ENCODE data around the gene PALM2AKAP2. TPM values are rescaled to one million over a fixed set of nuclear protein-coding genes. Genes with fewer than 3 reads are reported as not detected.

PALM2AKAP2 gene
- total and polyA plus RNA-seq, 5 donors = 7.6 to 130 (median 85.2) TPM

- Histone ChIP-seq H3K4me1 (ENCODE audit: control insufficient read depth, insufficient read depth, low read length) (peaks cover 9% of the 10 kb centered on the region), H3K27me3 (ENCODE audit: control insufficient read depth, insufficient read depth) (no peaks in the 10 kb centered on the region), H3K4me3 (ENCODE audit: low read length) (no peak overlapping the region), H3K9me3 (ENCODE audit: control insufficient read depth, low read length) (no peaks in the 10 kb centered on the region), H3K27ac (ENCODE audit: low read length) (no peak overlapping the region)
- WGBS = 51% methylated on average over 1 of the region's 1 CpG
- intact Hi-C loops (cut with DNase I) = no loop called here
- ATAC-seq = no peak
- no peak for DNase-seq
Measured at GRCh38 chr9:109791747-109792146, 11.7 kb downstream of the PALM2AKAP2 start.

DNA sequence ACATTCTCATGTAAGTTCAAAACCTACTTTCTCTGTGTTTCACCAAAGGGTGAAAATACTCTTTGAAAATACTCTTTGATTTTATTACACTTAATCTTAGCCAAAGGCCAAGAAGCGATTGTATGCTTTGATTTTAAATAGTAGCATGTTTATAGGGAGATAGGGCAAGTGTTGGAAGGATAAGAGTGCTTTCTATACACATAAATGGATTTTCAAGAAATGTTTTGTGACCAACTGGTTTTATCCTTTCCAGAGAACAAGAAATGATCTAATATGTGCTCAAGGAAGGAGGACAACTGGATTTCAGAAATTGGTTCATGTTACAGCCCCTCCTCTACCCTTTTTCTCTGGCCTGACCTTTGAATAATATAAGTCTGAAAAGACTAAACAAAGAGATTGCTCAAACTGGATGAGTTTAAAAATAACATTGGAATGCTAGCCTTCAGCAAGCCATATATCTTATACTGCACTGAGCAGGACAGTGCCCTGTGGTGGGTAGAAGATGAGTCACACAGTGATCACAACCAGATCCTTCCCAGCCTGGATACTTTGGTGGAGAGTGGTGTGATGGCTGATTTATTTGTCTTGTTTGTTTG, 13.1 kb downstream of the PALM2AKAP2 start:
- no peak overlapping the region for H3K4me3 ChIP-seq (ENCODE audit: low read length)
- H3K27ac ChIP-seq (ENCODE audit: low read length) = no peak overlapping the region
- peaks cover 9% of the 10 kb centered on the region for H3K4me1 ChIP-seq (ENCODE audit: control insufficient read depth, insufficient read depth, low read length)
- no peaks in the 10 kb centered on the region for H3K27me3 ChIP-seq (ENCODE audit: control insufficient read depth, insufficient read depth)
- DNase-seq = no peak
- peak in 1 of 2 donors; percentile 66 for ATAC-seq
- intact Hi-C loops (cut with DNase I) = no loop called here
- no peaks in the 10 kb centered on the region for H3K9me3 ChIP-seq (ENCODE audit: control insufficient read depth, low read length)
- WGBS = 44% methylated on average over 1 of the region's 1 CpG

GRCh38 chr9:109793921-109794320, 13.9 kb downstream of the PALM2AKAP2 start:
- intact Hi-C loops (cut with DNase I) = no loop called here
- H3K4me1 ChIP-seq (ENCODE audit: control insufficient read depth, insufficient read depth, low read length) = peaks cover 9% of the 10 kb centered on the region

GRCh38 chr9:109794361-109795012, 14.5 kb downstream of the PALM2AKAP2 start:
- intact Hi-C loops (cut with DNase I) = no loop called here
- peak; percentile 72 to 84 for ATAC-seq
- H3K4me3 ChIP-seq (ENCODE audit: low read length) = no peak overlapping the region
- 54% methylated on average over 4 of the region's 4 CpGs for WGBS
- H3K4me1 ChIP-seq (ENCODE audit: control insufficient read depth, insufficient read depth, low read length) = peaks cover 10% of the 10 kb centered on the region
- peak overlapping the region; percentile 93 for H3K27ac ChIP-seq (ENCODE audit: low read length)
- peak; percentile 51 to 74 (median 67) for DNase-seq
- no peaks in the 10 kb centered on the region for H3K9me3 ChIP-seq (ENCODE audit: control insufficient read depth, low read length)
- no peaks in the 10 kb centered on the region for H3K27me3 ChIP-seq (ENCODE audit: control insufficient read depth, insufficient read depth)

More at GRCh38 chr9:109793921-109794320, 13.9 kb downstream of the PALM2AKAP2 start:
- 87% methylated on average over 4 of the region's 4 CpGs for WGBS
- H3K27me3 ChIP-seq (ENCODE audit: control insufficient read depth, insufficient read depth) = no peaks in the 10 kb centered on the region
- no peaks in the 10 kb centered on the region for H3K9me3 ChIP-seq (ENCODE audit: control insufficient read depth, low read length)
- no peak for DNase-seq
- no peak for ATAC-seq
- H3K4me3 ChIP-seq (ENCODE audit: low read length) = no peak overlapping the region
- no peak overlapping the region for H3K27ac ChIP-seq (ENCODE audit: low read length)

DNA sequence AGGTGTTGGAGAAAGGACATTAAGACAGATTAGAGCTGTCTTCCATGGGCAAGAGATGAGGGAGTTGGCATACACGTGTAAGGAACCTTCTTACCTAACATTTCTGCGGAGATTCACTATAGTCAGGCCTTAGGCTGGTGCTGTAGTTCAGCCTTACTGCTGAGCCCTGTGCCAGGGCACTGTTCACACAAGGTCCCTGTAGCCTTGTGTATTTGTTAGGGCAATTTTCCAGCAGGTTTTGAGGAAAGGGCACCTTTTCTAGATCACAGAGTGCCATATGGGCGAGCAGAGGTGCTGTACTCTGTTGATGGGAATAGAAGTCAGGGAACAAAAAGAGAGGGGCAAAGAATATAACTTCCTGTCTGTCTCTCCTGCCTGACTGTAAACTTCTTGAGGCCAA, 15.6 kb downstream of the PALM2AKAP2 start:
- 75% methylated on average over 3 of the region's 3 CpGs for WGBS
- ATAC-seq (no peak), DNase-seq (no peak)
- intact Hi-C loops (cut with DNase I) = no loop called here
- Histone ChIP-seq H3K27ac (ENCODE audit: low read length) (peak overlapping the region; percentile 66), H3K4me3 (ENCODE audit: low read length) (no peak overlapping the region), H3K9me3 (ENCODE audit: control insufficient read depth, low read length) (no peaks in the 10 kb centered on the region), H3K27me3 (ENCODE audit: control insufficient read depth, insufficient read depth) (no peaks in the 10 kb centered on the region), H3K4me1 (ENCODE audit: control insufficient read depth, insufficient read depth, low read length) (peaks cover 10% of the 10 kb centered on the region)

GRCh38 chr9:109796078-109796477, 16.1 kb downstream of the PALM2AKAP2 start:
- 91% methylated on average over 1 of the region's 1 CpG for WGBS
- intact Hi-C loops (cut with DNase I) = no loop called here
- Histone ChIP-seq H3K9me3 (ENCODE audit: control insufficient read depth, low read length) (no peaks in the 10 kb centered on the region), H3K27me3 (ENCODE audit: control insufficient read depth, insufficient read depth) (no peaks in the 10 kb centered on the region), H3K4me1 (ENCODE audit: control insufficient read depth, insufficient read depth, low read length) (peaks cover 10% of the 10 kb centered on the region), H3K4me3 (ENCODE audit: low read length) (no peak overlapping the region), H3K27ac (ENCODE audit: low read length) (no peak overlapping the region)
- ATAC-seq = no peak
- DNase-seq = no peak

- no peak for DNase-seq
- H3K27ac ChIP-seq (ENCODE audit: low read length) = peak overlapping the region; percentile 42
- H3K4me1 ChIP-seq (ENCODE audit: control insufficient read depth, insufficient read depth, low read length) = peaks cover 14% of the 10 kb centered on the region
- intact Hi-C loops (cut with DNase I) = no loop called here
- no peak overlapping the region for H3K4me3 ChIP-seq (ENCODE audit: low read length)
- no peak for ATAC-seq
- no peaks in the 10 kb centered on the region for H3K9me3 ChIP-seq (ENCODE audit: control insufficient read depth, low read length)
- no peaks in the 10 kb centered on the region for H3K27me3 ChIP-seq (ENCODE audit: control insufficient read depth, insufficient read depth)
- 82% methylated on average over 3 of the region's 3 CpGs for WGBS
Measured at GRCh38 chr9:109797006-109797405, 17.0 kb downstream of the PALM2AKAP2 start.

DNA sequence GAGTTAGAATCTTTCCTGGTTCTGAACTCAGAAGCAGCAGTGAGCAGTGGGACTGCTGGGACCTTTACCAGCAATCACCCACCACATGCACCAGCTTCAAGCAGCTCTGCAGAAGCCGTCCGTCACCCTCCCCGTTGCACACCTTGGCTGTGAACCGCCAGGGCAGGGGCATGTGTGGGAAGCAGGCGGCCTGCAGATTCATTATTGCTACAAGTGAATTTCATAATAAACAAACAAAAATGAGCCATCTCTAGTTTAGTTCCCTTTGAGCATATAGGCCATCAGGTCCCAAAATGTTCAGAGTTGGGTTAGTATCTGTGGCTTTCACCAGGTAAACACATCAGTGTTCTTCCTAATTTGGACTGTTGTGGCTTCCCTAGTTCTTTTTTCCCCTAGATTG, 17.5 kb downstream of the PALM2AKAP2 start:
- H3K27me3 ChIP-seq (ENCODE audit: control insufficient read depth, insufficient read depth) = no peaks in the 10 kb centered on the region
- intact Hi-C loops (cut with DNase I) = no loop called here
- 95% methylated on average over 5 of the region's 5 CpGs for WGBS
- H3K4me3 ChIP-seq (ENCODE audit: low read length) = no peak overlapping the region
- no peak for ATAC-seq
- H3K27ac ChIP-seq (ENCODE audit: low read length) = no peak overlapping the region
- DNase-seq = peak in 2 of 3 donors; percentile 37 to 58
- H3K9me3 ChIP-seq (ENCODE audit: control insufficient read depth, low read length) = no peaks in the 10 kb centered on the region
- H3K4me1 ChIP-seq (ENCODE audit: control insufficient read depth, insufficient read depth, low read length) = peaks cover 14% of the 10 kb centered on the region

- Histone ChIP-seq H3K4me1 (ENCODE audit: control insufficient read depth, insufficient read depth, low read length) (peaks cover 12% of the 10 kb centered on the region), H3K27ac (ENCODE audit: low read length) (no peak overlapping the region), H3K27me3 (ENCODE audit: control insufficient read depth, insufficient read depth) (no peaks in the 10 kb centered on the region), H3K9me3 (ENCODE audit: control insufficient read depth, low read length) (no peaks in the 10 kb centered on the region), H3K4me3 (ENCODE audit: low read length) (no peak overlapping the region)
- intact Hi-C loops (cut with DNase I) = no loop called here
- 79% methylated on average over 3 of the region's 3 CpGs for WGBS
- no peak for DNase-seq
- no peak for ATAC-seq
Measured at GRCh38 chr9:109799141-109799540, 19.1 kb downstream of the PALM2AKAP2 start.

GRCh38 chr9:109799792-109800191, 19.8 kb downstream of the PALM2AKAP2 start:
- WGBS = 12% methylated on average over 2 of the region's 2 CpGs
- H3K4me1 ChIP-seq (ENCODE audit: control insufficient read depth, insufficient read depth, low read length) = peaks cover 11% of the 10 kb centered on the region

DNA sequence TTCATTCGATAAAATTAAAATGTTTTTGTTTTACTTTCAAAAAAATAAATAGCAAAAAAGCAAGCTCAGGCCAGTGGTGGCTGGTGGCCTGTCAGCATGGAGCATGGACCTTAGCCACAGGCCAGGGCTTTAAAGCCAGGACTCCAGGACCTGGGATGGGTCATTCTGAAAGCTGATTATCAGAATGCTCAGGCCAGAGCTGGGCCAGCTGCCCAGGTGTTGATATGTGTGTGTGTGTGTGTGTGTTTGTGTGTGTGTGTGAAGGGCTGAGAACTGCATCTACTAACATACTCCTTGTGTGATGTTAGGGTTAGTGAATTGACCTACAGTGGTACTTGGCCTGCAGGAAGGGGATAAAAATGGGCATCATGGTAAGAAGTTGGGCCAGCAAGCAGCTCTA, 21.5 kb downstream of the PALM2AKAP2 start:
- 82% methylated on average over 1 of the region's 1 CpG for WGBS
- no peaks in the 10 kb centered on the region for H3K9me3 ChIP-seq (ENCODE audit: control insufficient read depth, low read length)
- H3K27me3 ChIP-seq (ENCODE audit: control insufficient read depth, insufficient read depth) = no peaks in the 10 kb centered on the region
- ATAC-seq (no peak), DNase-seq (peak in 2 of 3 donors; percentile 55 to 58)
- no peak overlapping the region for H3K27ac ChIP-seq (ENCODE audit: low read length)
- intact Hi-C loops (cut with DNase I) = no loop called here
- peaks cover 7% of the 10 kb centered on the region for H3K4me1 ChIP-seq (ENCODE audit: control insufficient read depth, insufficient read depth, low read length)
- no peak overlapping the region for H3K4me3 ChIP-seq (ENCODE audit: low read length)

More at GRCh38 chr9:109799792-109800191, 19.8 kb downstream of the PALM2AKAP2 start:
- ATAC-seq (peak; percentile 28 to 66), DNase-seq (no peak)
- intact Hi-C loops (cut with DNase I) = no loop called here
- Histone ChIP-seq H3K27ac (ENCODE audit: low read length) (peak overlapping the region; percentile 68), H3K27me3 (ENCODE audit: control insufficient read depth, insufficient read depth) (no peaks in the 10 kb centered on the region), H3K9me3 (ENCODE audit: control insufficient read depth, low read length) (no peaks in the 10 kb centered on the region), H3K4me3 (ENCODE audit: low read length) (no peak overlapping the region)
